MM.1S (cell line): ENCODE results near the gene AGO3.

Experiments
- EZH2 ChIP-seq: fragments of 300-600 bp; sonication (generic); optimal IDR thresholded peaks from 2 replicates; pipeline ENCODE3; 2017; ENCODE audit warnings: low read depth, mild to moderate bottlenecking, antibody characterized with exemption, low read length, mixed read lengths
- TF ChIP-seq, protein P1 (sequence below): fragments of 300-600 bp; sonication (generic); IDR thresholded peaks from 2 replicates; pipeline ENCODE4 v1.5.1; 2016; ENCODE audit warnings: antibody characterized with exemption, low read length, mixed read lengths

DNA sequence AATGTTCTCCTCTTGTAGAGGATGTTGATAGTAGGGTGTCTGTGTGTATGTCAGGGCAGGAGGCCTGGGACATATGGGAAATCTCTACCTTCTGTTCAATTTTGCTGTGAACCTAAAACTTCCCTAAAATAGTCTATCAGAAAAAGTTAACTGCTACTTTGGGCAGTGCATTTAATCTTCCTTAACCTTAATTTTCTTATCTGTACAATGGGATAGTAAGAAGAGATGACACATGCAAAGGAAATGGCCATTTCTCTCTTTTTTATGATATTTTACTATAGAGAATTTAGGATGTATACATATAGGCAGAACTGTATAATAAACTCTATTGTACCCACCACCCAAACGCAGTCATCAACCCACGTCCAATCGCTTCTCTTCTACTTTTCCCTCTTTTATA, 8.6 kb downstream of the AGO3 start:
- TF ChIP-seq, protein P1, sequence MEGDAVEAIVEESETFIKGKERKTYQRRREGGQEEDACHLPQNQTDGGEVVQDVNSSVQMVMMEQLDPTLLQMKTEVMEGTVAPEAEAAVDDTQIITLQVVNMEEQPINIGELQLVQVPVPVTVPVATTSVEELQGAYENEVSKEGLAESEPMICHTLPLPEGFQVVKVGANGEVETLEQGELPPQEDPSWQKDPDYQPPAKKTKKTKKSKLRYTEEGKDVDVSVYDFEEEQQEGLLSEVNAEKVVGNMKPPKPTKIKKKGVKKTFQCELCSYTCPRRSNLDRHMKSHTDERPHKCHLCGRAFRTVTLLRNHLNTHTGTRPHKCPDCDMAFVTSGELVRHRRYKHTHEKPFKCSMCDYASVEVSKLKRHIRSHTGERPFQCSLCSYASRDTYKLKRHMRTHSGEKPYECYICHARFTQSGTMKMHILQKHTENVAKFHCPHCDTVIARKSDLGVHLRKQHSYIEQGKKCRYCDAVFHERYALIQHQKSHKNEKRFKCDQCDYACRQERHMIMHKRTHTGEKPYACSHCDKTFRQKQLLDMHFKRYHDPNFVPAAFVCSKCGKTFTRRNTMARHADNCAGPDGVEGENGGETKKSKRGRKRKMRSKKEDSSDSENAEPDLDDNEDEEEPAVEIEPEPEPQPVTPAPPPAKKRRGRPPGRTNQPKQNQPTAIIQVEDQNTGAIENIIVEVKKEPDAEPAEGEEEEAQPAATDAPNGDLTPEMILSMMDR: no peak
- TF ChIP-seq EZH2: no peak
